Measurements from ENCODE around the gene SUPT4H1. TPM values are rescaled to one million over a fixed set of nuclear protein-coding genes. Genes with fewer than 3 reads are reported as not detected.

Gene SUPT4H1
- polyA plus RNA-seq, 1 donor (not counting 4 experiments of a cell fraction or from before 2014, with no cell fraction given), result 206 TPM

DNA sequence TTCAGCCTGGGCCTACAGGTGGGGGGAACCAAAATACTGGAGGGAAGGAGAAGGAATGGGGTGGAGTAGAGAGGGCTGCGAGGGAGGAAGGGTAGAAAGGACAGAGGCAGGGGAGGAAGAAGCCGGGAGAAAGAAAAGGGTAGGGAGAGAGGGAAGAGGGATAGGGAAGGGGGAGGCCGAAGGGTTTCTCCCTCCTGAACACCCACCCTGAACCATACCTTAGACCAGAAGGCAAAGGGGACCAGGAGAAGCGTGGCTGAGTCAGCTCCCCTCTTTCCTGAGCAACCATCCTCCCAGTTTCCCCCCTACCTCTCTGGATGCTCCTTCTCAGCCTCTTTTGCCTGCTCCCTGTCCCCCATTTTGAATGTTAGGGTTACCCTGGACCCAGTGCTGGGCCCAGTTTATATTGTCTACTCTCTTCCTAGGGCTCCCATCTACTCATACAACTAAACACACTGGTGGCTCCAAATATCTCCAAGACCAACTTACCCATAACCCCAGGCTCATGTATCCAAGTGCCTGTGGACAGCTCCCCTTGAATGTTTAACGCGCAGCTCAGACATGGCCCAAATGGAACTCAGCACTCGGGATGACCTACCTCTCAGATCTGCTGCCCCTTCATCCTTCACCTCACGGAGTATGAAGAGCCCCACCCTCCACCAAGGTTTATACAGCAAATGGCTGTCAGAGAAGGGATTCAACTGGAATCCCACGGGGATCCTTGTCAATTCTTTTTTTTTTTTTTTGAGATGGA lies 31.3 kb downstream of the SUPT4H1 start:
- peaks cover 2% of the 10 kb centered on the region for H3K9me1 ChIP-seq (ENCODE audit: control insufficient read depth, extremely low read depth, insufficient read depth, low read length)
- TF ChIP-seq, protein P1, sequence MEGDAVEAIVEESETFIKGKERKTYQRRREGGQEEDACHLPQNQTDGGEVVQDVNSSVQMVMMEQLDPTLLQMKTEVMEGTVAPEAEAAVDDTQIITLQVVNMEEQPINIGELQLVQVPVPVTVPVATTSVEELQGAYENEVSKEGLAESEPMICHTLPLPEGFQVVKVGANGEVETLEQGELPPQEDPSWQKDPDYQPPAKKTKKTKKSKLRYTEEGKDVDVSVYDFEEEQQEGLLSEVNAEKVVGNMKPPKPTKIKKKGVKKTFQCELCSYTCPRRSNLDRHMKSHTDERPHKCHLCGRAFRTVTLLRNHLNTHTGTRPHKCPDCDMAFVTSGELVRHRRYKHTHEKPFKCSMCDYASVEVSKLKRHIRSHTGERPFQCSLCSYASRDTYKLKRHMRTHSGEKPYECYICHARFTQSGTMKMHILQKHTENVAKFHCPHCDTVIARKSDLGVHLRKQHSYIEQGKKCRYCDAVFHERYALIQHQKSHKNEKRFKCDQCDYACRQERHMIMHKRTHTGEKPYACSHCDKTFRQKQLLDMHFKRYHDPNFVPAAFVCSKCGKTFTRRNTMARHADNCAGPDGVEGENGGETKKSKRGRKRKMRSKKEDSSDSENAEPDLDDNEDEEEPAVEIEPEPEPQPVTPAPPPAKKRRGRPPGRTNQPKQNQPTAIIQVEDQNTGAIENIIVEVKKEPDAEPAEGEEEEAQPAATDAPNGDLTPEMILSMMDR (optimal IDR thresholded peaks at IDR 0.05 in 1 of 3, IDR thresholded peaks at IDR 0.05 in 1 of 3, conservative IDR thresholded peaks at IDR 0.05 in 1 of 3; ENCODE audit: extremely low read depth in 1 of 3, insufficient read depth in 2 of 3, low read length in 3 of 3), result no peak
- TF ChIP-seq EZH2 (IDR thresholded peaks at IDR 0.05; ENCODE audit: low read length), result no peak
- no peaks in the 10 kb centered on the region for H3K9me3 ChIP-seq (ENCODE audit: control insufficient read depth, low read depth, low read length)
- no peaks in the 10 kb centered on the region for H3K36me3 ChIP-seq (ENCODE audit: control insufficient read depth in 2 of 2, extremely low read depth in 1 of 2, insufficient read depth in 2 of 2, low read length in 2 of 2)
- no peak for DNase-seq (ENCODE audit: low read depth, low spot score)
- H3K4me1 ChIP-seq (ENCODE audit: control insufficient read depth, extremely low read depth, insufficient read depth, low read length), result peaks cover 10% of the 10 kb centered on the region
- H3K27me3 ChIP-seq (ENCODE audit: control insufficient read depth, extremely low read depth, insufficient read depth, low read length), result peaks cover 31% of the 10 kb centered on the region
- no peak overlapping the region for H3K27ac ChIP-seq (ENCODE audit: control insufficient read depth, insufficient read depth, low read length)
- no peak overlapping the region for H3K4me2 ChIP-seq (ENCODE audit: control insufficient read depth, extremely low read depth, insufficient read depth, low read depth, low read length)
- H4K20me1 ChIP-seq (ENCODE audit: control insufficient read depth, extremely low read depth, insufficient read depth, low read length), result no peaks in the 10 kb centered on the region
- H2AFZ ChIP-seq (ENCODE audit: control insufficient read depth, low read length), result no peak overlapping the region
- H3K9ac ChIP-seq (ENCODE audit: control insufficient read depth, extremely low read depth, insufficient read depth, low read length), result no peak overlapping the region
- dilution Hi-C loops (cut with MboI; ENCODE audit: extremely low pct_ligation_motif_present, low sequenced_read_pairs), result no loop called here
- FAIRE-seq, result no peak
- H3K4me3 ChIP-seq (ENCODE audit: control insufficient read depth in 2 of 3, extremely low read depth in 1 of 3, insufficient read depth in 2 of 3, low read depth in 1 of 3, low read length in 3 of 3), result no peak overlapping the region
- no peaks in the 10 kb centered on the region for H3K79me2 ChIP-seq (ENCODE audit: control insufficient read depth, insufficient read depth, low read length)

DNA sequence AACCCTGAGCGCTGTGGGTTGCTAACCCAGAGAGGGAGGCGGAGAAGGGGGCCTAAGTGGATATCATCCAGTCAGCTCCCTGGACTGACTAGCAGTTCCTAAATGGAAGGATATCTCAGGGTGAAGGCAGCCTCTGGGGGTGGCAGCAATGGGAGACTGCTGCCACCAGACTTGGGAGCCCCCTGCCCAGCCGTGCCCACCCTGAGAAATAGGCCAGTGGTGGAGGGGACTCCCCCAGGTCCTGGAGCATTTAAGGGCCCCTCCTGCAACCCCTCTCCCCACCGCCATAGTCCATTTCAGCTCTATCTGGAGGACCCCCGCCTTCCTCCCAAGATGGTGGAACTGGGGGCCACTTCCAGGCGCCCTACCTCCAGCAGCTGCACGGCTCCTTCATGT lies 31.8 kb downstream of the SUPT4H1 start:
- H3K36me3 ChIP-seq (ENCODE audit: control insufficient read depth in 2 of 2, extremely low read depth in 1 of 2, insufficient read depth in 2 of 2, low read length in 2 of 2), result no peaks in the 10 kb centered on the region
- H2AFZ ChIP-seq (ENCODE audit: control insufficient read depth, low read length), result no peak overlapping the region
- peaks cover 25% of the 10 kb centered on the region for H3K27me3 ChIP-seq (ENCODE audit: control insufficient read depth, extremely low read depth, insufficient read depth, low read length)
- FAIRE-seq (no peak), DNase-seq (ENCODE audit: low read depth, low spot score) (no peak)
- H3K79me2 ChIP-seq (ENCODE audit: control insufficient read depth, insufficient read depth, low read length), result no peaks in the 10 kb centered on the region
- dilution Hi-C loops (cut with MboI; ENCODE audit: extremely low pct_ligation_motif_present, low sequenced_read_pairs), result no loop called here
- H3K9me3 ChIP-seq (ENCODE audit: control insufficient read depth, low read depth, low read length), result no peaks in the 10 kb centered on the region
- no peak overlapping the region for H3K4me2 ChIP-seq (ENCODE audit: control insufficient read depth, extremely low read depth, insufficient read depth, low read depth, low read length)
- peaks cover 10% of the 10 kb centered on the region for H3K4me1 ChIP-seq (ENCODE audit: control insufficient read depth, extremely low read depth, insufficient read depth, low read length)
- H3K9me1 ChIP-seq (ENCODE audit: control insufficient read depth, extremely low read depth, insufficient read depth, low read length), result peaks cover 2% of the 10 kb centered on the region
- no peak overlapping the region for H3K27ac ChIP-seq (ENCODE audit: control insufficient read depth, insufficient read depth, low read length)
- TF ChIP-seq, protein P1 (optimal IDR thresholded peaks at IDR 0.05 in 1 of 3, IDR thresholded peaks at IDR 0.05 in 1 of 3, conservative IDR thresholded peaks at IDR 0.05 in 1 of 3; ENCODE audit: extremely low read depth in 1 of 3, insufficient read depth in 2 of 3, low read length in 3 of 3), result no peak
- TF ChIP-seq EZH2 (IDR thresholded peaks at IDR 0.05; ENCODE audit: low read length), result no peak
- no peak overlapping the region for H3K4me3 ChIP-seq (ENCODE audit: control insufficient read depth in 2 of 3, extremely low read depth in 1 of 3, insufficient read depth in 2 of 3, low read depth in 1 of 3, low read length in 3 of 3)
- H4K20me1 ChIP-seq (ENCODE audit: control insufficient read depth, extremely low read depth, insufficient read depth, low read length), result no peaks in the 10 kb centered on the region
- no peak overlapping the region for H3K9ac ChIP-seq (ENCODE audit: control insufficient read depth, extremely low read depth, insufficient read depth, low read length)
